Measurements from ENCODE around the gene ZNF678. TPM values are rescaled to one million over a fixed set of nuclear protein-coding genes. Genes with fewer than 3 reads are reported as not detected.
"Not testable (repeated sequence)": the region's sequence is repeated elsewhere in the genome, so short reads cannot be mapped to it uniquely, and the experiment has no call there.

ZNF678 gene
- total and polyA plus RNA-seq, 2 donors from 2014 or later = 1.3 to 10.0 TPM

- TF ChIP-seq CTCF (IDR thresholded peaks at IDR 0.05; ENCODE audit: borderline replicate concordance, extremely low read depth, insufficient read depth) = no peak
- Histone ChIP-seq H3K4me3 (ENCODE audit: low read length in 3 of 3) (no peak overlapping the region), H3K27ac (ENCODE audit: low read depth in 2 of 2, low read length in 2 of 2) (no peak overlapping the region), H3K9me3 (ENCODE audit: control insufficient read depth in 2 of 3, insufficient read depth in 1 of 3, low read length in 3 of 3) (no peaks in the 10 kb centered on the region), H3K9ac (ENCODE audit: low read length in 3 of 3) (no peak overlapping the region), H3K4me1 (ENCODE audit: control insufficient read depth in 2 of 3, insufficient read depth in 2 of 3, low read depth in 1 of 3, low read length in 3 of 3) (peaks cover 0 to 5% (median 0%) of the 10 kb centered on the region in 3 donors), H3K36me3 (ENCODE audit: control insufficient read depth in 2 of 3, insufficient read depth in 3 of 3, low read length in 3 of 3) (no peaks in the 10 kb centered on the region), H3K27me3 (ENCODE audit: control insufficient read depth, insufficient read depth, low read length) (no peaks in the 10 kb centered on the region)
- no peak for DNase-seq
- intact Hi-C loops (cut with DNase I) = no loop called here
- no peak for FAIRE-seq
Measured at GRCh38 chr1:227548119-227548397, 15.3 kb upstream of the ZNF678 start.

- DNase-seq (no peak), FAIRE-seq (no peak)
- H3K9ac ChIP-seq (ENCODE audit: low read length in 3 of 3) = no peak overlapping the region
- intact Hi-C loops (cut with DNase I) = no loop called here
- H3K9me3 ChIP-seq (ENCODE audit: control insufficient read depth in 2 of 3, insufficient read depth in 1 of 3, low read length in 3 of 3) = no peaks in the 10 kb centered on the region
- no peak overlapping the region for H3K4me3 ChIP-seq (ENCODE audit: low read length in 3 of 3)
- no peaks in the 10 kb centered on the region for H3K36me3 ChIP-seq (ENCODE audit: control insufficient read depth in 2 of 3, insufficient read depth in 3 of 3, low read length in 3 of 3)
- no peak overlapping the region for H3K27ac ChIP-seq (ENCODE audit: low read depth in 2 of 2, low read length in 2 of 2)
- H3K27me3 ChIP-seq (ENCODE audit: control insufficient read depth, insufficient read depth, low read length) = no peaks in the 10 kb centered on the region
- peaks cover 0 to 1% (median 0%) of the 10 kb centered on the region in 3 donors for H3K4me1 ChIP-seq (ENCODE audit: control insufficient read depth in 2 of 3, insufficient read depth in 2 of 3, low read depth in 1 of 3, low read length in 3 of 3)
- TF ChIP-seq CTCF (IDR thresholded peaks at IDR 0.05; ENCODE audit: borderline replicate concordance, extremely low read depth, insufficient read depth) = no peak
Measured at GRCh38 chr1:227548448-227548847, 14.9 kb upstream of the ZNF678 start.

GRCh38 chr1:227549892-227550291 lies 13.5 kb upstream of the ZNF678 start:
- Histone ChIP-seq H3K4me1 (ENCODE audit: control insufficient read depth in 2 of 3, insufficient read depth in 2 of 3, low read depth in 1 of 3, low read length in 3 of 3) (no peaks in the 10 kb centered on the region), H3K4me3 (ENCODE audit: low read length in 3 of 3) (no peak overlapping the region), H3K9me3 (ENCODE audit: control insufficient read depth in 2 of 3, insufficient read depth in 1 of 3, low read length in 3 of 3) (no peaks in the 10 kb centered on the region), H3K27ac (ENCODE audit: low read depth in 2 of 2, low read length in 2 of 2) (no peak overlapping the region), H3K27me3 (ENCODE audit: control insufficient read depth, insufficient read depth, low read length) (no peaks in the 10 kb centered on the region), H3K36me3 (ENCODE audit: control insufficient read depth in 2 of 3, insufficient read depth in 3 of 3, low read length in 3 of 3) (no peaks in the 10 kb centered on the region), H3K9ac (ENCODE audit: low read length in 3 of 3) (no peak overlapping the region)
- FAIRE-seq (no peak), DNase-seq (no peak)
- intact Hi-C loops (cut with DNase I) = no loop called here
- no peak for TF ChIP-seq CTCF (IDR thresholded peaks at IDR 0.05; ENCODE audit: borderline replicate concordance, extremely low read depth, insufficient read depth)

GRCh38 chr1:227551881-227552280 lies 11.5 kb upstream of the ZNF678 start:
- H3K27me3 ChIP-seq (ENCODE audit: control insufficient read depth, insufficient read depth, low read length); FAIRE-seq; H3K36me3 ChIP-seq (ENCODE audit: control insufficient read depth in 2 of 3, insufficient read depth in 3 of 3, low read length in 3 of 3); H3K9ac ChIP-seq (ENCODE audit: low read length in 3 of 3); H3K9me3 ChIP-seq (ENCODE audit: control insufficient read depth in 2 of 3, insufficient read depth in 1 of 3, low read length in 3 of 3); H3K4me1 ChIP-seq (ENCODE audit: control insufficient read depth in 2 of 3, insufficient read depth in 2 of 3, low read depth in 1 of 3, low read length in 3 of 3); intact Hi-C loops (cut with DNase I); H3K4me3 ChIP-seq (ENCODE audit: low read length in 3 of 3); DNase-seq; H3K27ac ChIP-seq (ENCODE audit: low read depth in 2 of 2, low read length in 2 of 2): not testable (repeated sequence)
